Testis (tissue), 2 donors: ENCODE data around the gene PCNT.

ENCODE experiments used
- CTCF ChIP-seq, 3 experiments: fragments of 450-650 bp in 2 of 3; fragments of 200-600 bp in 1 of 3; sonication (generic) in 1 of 3; IDR thresholded peaks; one replicate each; pipeline ENCODE4 v1.5.1; 2016 to 2019; ENCODE audit warnings: antibody characterized with exemption in 3 of 3, mild to moderate bottlenecking in 2 of 3, moderate library complexity in 1 of 3
- POLR2A ChIP-seq: fragments of 450-650 bp; IDR thresholded peaks from one replicate; pipeline ENCODE4 v1.6.1; 2017; ENCODE audit warnings: antibody characterized with exemption, mild to moderate bottlenecking, moderate library complexity

- TF ChIP-seq POLR2A (no peak), CTCF (IDR thresholded peaks at IDR 0.05) (no peak)
These were observed 168.9 kb downstream of the PCNT start for GRCh38 chr21:46492851-46493250.
